Measurements from ENCODE around the gene SLC35E2B.
A peak's percentile ranks its signal among the peaks of the same experiment; 100 is the strongest.
"Not testable (repeated sequence)": the region's sequence is repeated elsewhere in the genome, so short reads cannot be mapped to it uniquely, and the experiment has no call there.

SLC35E2B gene

GRCh38 chr1:1692714-1693647, at the start of gene SLC35E2B:
Gene SLC35E2B (minus strand): TSS chr1:1692795. CDS start chr1:1676699, 16,096 bp downstream.
- peak; percentile 98 for DNase-seq

- DNase-seq = peak; percentile 1
Measured at GRCh38 chr1:1741013-1741412, 48.4 kb upstream of the SLC35E2B start.

- not testable (repeated sequence) for DNase-seq
Measured at GRCh38 chr1:1738799-1739337, 46.3 kb upstream of the SLC35E2B start.

- DNase-seq = peak; percentile 89
Measured at GRCh38 chr1:1737675-1738590, 45.3 kb upstream of the SLC35E2B start.

- no peak for DNase-seq
Measured at GRCh38 chr1:1732381-1732780, 39.8 kb upstream of the SLC35E2B start.

GRCh38 chr1:1730870-1731269, 38.3 kb upstream of the SLC35E2B start:
- no peak for DNase-seq

GRCh38 chr1:1730230-1730629, 37.6 kb upstream of the SLC35E2B start:
- not testable (repeated sequence) for DNase-seq

GRCh38 chr1:1729116-1729816, 36.7 kb upstream of the SLC35E2B start:
- not testable (repeated sequence) for DNase-seq

- not testable (repeated sequence) for DNase-seq
Measured at GRCh38 chr1:1728308-1729005, 35.9 kb upstream of the SLC35E2B start.

GRCh38 chr1:1727131-1727651, 34.6 kb upstream of the SLC35E2B start:
- DNase-seq = not testable (repeated sequence)

GRCh38 chr1:1726088-1726487, 33.5 kb upstream of the SLC35E2B start:
- DNase-seq = not testable (repeated sequence)

GRCh38 chr1:1724035-1724864, 31.7 kb upstream of the SLC35E2B start, which contains the start of gene CDK11A:
Gene CDK11A (minus strand): TSS chr1:1724357. CDS start chr1:1722818, 1,539 bp downstream.
- DNase-seq = peak; percentile 99

GRCh38 chr1:1721201-1721600, 28.6 kb upstream of the SLC35E2B start:
- no peak for DNase-seq

GRCh38 chr1:1715109-1715883, 22.7 kb upstream of the SLC35E2B start:
- DNase-seq = not testable (repeated sequence)

GRCh38 chr1:1707897-1708296, 15.3 kb upstream of the SLC35E2B start:
- not testable (repeated sequence) for DNase-seq

- DNase-seq = not testable (repeated sequence)
Measured at GRCh38 chr1:1707241-1707640, 14.6 kb upstream of the SLC35E2B start.

GRCh38 chr1:1705623-1706022, 13.0 kb upstream of the SLC35E2B start:
- not testable (repeated sequence) for DNase-seq

GRCh38 chr1:1704284-1704957, 11.8 kb upstream of the SLC35E2B start:
- not testable (repeated sequence) for DNase-seq

- no peak for DNase-seq
Measured at GRCh38 chr1:1703796-1704195, 11.2 kb upstream of the SLC35E2B start.
